HepG2 (cell line): ENCODE data around the gene RAP2C. TPM values are rescaled to one million over a fixed set of nuclear protein-coding genes. Genes with fewer than 3 reads are reported as not detected.

ENCODE experiments used
- CBX1 ChIP-seq: IDR thresholded peaks from one replicate; pipeline ENCODE4 v1.6.1; 2016; ENCODE audit warnings: antibody characterized with exemption, low read depth
- CEBPZ ChIP-seq: IDR thresholded peaks from 2 replicates; pipeline ENCODE4 v1.6.1; 2012; ENCODE audit warnings: low read length, improper control_type of control experiment
- ELF1 ChIP-seq: sonication (generic); formaldehyde crosslinking; IDR thresholded peaks from 2 replicates; pipeline ENCODE4 v1.4.0; 2020; ENCODE audit warnings: missing genetic modification reagents
- HDAC2 ChIP-seq: sonication (generic); formaldehyde crosslinking; IDR thresholded peaks from 2 replicates; pipeline ENCODE4 v1.4.0; 2020; ENCODE audit warnings: missing genetic modification reagents
- IRX3 ChIP-seq: sonication (generic); formaldehyde crosslinking; IDR thresholded peaks from 2 replicates; pipeline ENCODE4 v1.8.1; 2023; ENCODE audit warnings: mild to moderate bottlenecking, low read depth, missing genetic modification reagents, borderline replicate concordance
- KDM2A ChIP-seq: sonication (generic); formaldehyde crosslinking; IDR thresholded peaks from 2 replicates; pipeline ENCODE4 v1.4.0; 2020; ENCODE audit warnings: low read depth, missing genetic modification reagents, borderline replicate concordance
- MIER3 ChIP-seq: IDR thresholded peaks from 2 replicates; pipeline ENCODE4 v1.6.1; 2016; ENCODE audit warnings: missing compliant biosample characterization, borderline replicate concordance
- NFYC ChIP-seq: IDR thresholded peaks from 2 replicates; pipeline ENCODE4 v1.6.1; 2016; ENCODE audit warnings: missing genetic modification reagents, missing compliant biosample characterization
- PAX8 ChIP-seq: sonication (generic); formaldehyde crosslinking; IDR thresholded peaks from 2 replicates; pipeline ENCODE4 v1.8.0; 2022; ENCODE audit warnings: mild to moderate bottlenecking, missing genetic modification reagents, borderline replicate concordance
- POLR2AphosphoS5 ChIP-seq: IDR thresholded peaks from 2 replicates; pipeline ENCODE4 v1.6.1; 2012; ENCODE audit warnings: low read depth, low read length
- RAD51 ChIP-seq: fragments of 450-650 bp; IDR thresholded peaks from 2 replicates; pipeline ENCODE4 v1.6.1; 2016; ENCODE audit warnings: borderline replicate concordance
- RCOR2 ChIP-seq: IDR thresholded peaks from 2 replicates; pipeline ENCODE4 v1.6.1; 2016; ENCODE audit warnings: missing biosample characterization, missing genetic modification reagents
- RXRA ChIP-seq: sonication (generic); formaldehyde crosslinking; IDR thresholded peaks from 2 replicates; pipeline ENCODE4 v1.5.1; 2020; ENCODE audit warnings: missing genetic modification reagents
- SRSF4 ChIP-seq: fragments of 200-400 bp; formaldehyde crosslinking; IDR thresholded peaks from one replicate; pipeline ENCODE4 v1.6.1; 2018; ENCODE audit warnings: mild to moderate bottlenecking, low read depth, low read length, moderate library complexity; ENCODE audit not compliant: poor library complexity, severe bottlenecking
- SRY ChIP-seq: sonication (generic); formaldehyde crosslinking; IDR thresholded peaks from 2 replicates; pipeline ENCODE4 v1.8.0; 2022; ENCODE audit warnings: mild to moderate bottlenecking, missing genetic modification reagents
- STAG1 ChIP-seq: sonication (generic); formaldehyde crosslinking; IDR thresholded peaks from 2 replicates; pipeline ENCODE4 v1.4.0; 2020; ENCODE audit warnings: missing genetic modification reagents
- SYNCRIP ChIP-seq: fragments of 200-400 bp; formaldehyde crosslinking; IDR thresholded peaks from 2 replicates; pipeline ENCODE4 v1.6.1; 2018; ENCODE audit warnings: mild to moderate bottlenecking, low read depth, low read length; ENCODE audit not compliant: insufficient read depth
- THAP7 ChIP-seq: sonication (generic); formaldehyde crosslinking; IDR thresholded peaks from 2 replicates; pipeline ENCODE4 v1.8.1; 2023; ENCODE audit warnings: mild to moderate bottlenecking, missing genetic modification reagents
- ZBTB49 ChIP-seq: sonication (generic); formaldehyde crosslinking; IDR thresholded peaks from 2 replicates; pipeline ENCODE4 v1.4.0; 2020; ENCODE audit warnings: missing genetic modification reagents, borderline replicate concordance
- ZKSCAN1 ChIP-seq: fragments of 150-350 bp; IDR thresholded peaks from 2 replicates; pipeline ENCODE4 v1.6.1; 2014; ENCODE audit warnings: low read length
- ZNF10 ChIP-seq: sonication (generic); formaldehyde crosslinking; IDR thresholded peaks from 2 replicates; pipeline ENCODE4 v1.4.0; 2020; ENCODE audit warnings: mild to moderate bottlenecking, low read depth, missing genetic modification reagents, borderline replicate concordance
- ZNF3 ChIP-seq: IDR thresholded peaks from 2 replicates; pipeline ENCODE4 v1.7.0; 2017; ENCODE audit warnings: inconsistent platforms
- ZNF616 ChIP-seq: sonication (generic); formaldehyde crosslinking; IDR thresholded peaks from 2 replicates; pipeline ENCODE4 v1.5.0; 2020; ENCODE audit warnings: low read depth, mild to moderate bottlenecking, missing genetic modification reagents
- ZNF772 ChIP-seq: sonication (generic); formaldehyde crosslinking; IDR thresholded peaks from 2 replicates; pipeline ENCODE4 v1.5.0; 2020; ENCODE audit warnings: mild to moderate bottlenecking, missing genetic modification reagents
- polyA plus RNA-seq, 8 experiments: library from polyadenylated mRNA; depleted of rRNA in 3 of 8; stranded (reverse) in 7 of 8; unstranded in 1 of 8; fragments of >200 nt; fragmentation: Illumina TruSeq in 4 of 8; extraction: Trizol in 4 of 8; gene quantifications; 2 replicates each; pipeline versions ENCODE4 v1.2.1 to v1.2.3, GENCODE V29; 2011 to 2016; ENCODE audit warnings: low read depth in 4 of 8, missing spikeins in 1 of 8, mixed read lengths in 1 of 8; ENCODE audit not compliant: insufficient read depth in 1 of 8
- total RNA-seq, 5 experiments: library from RNA; depleted of rRNA; stranded (reverse); fragments of >200 nt; fragmentation: Illumina TruSeq; extraction: Trizol; gene quantifications; 2 replicates each; pipeline ENCODE4 v1.2.3, GENCODE V29; 2016; ENCODE audit warnings: low read depth in 1 of 5

The RAP2C gene
- total and polyA plus RNA-seq, 2 of the 13 experiments (the other 11 are each of a cell fraction or from before 2014, with no cell fraction given) = 8.0 to 28.5 TPM

- TF ChIP-seq CEBPZ = no peak
- no peak for TF ChIP-seq ZNF3 (CRISPR knock-in tag)
- TF ChIP-seq RCOR2 (CRISPR knock-in tag) = no peak
- TF ChIP-seq CBX1 = no peak
- no peak for TF ChIP-seq SYNCRIP
- no peak for TF ChIP-seq ZNF616
- TF ChIP-seq IRX3 (CRISPR knock-in tag) = no peak
- TF ChIP-seq ZKSCAN1 = no peak
- TF ChIP-seq SRY (CRISPR knock-in tag) = no peak
- TF ChIP-seq STAG1 (CRISPR knock-in tag) = no peak
- TF ChIP-seq RXRA = no peak
- no peak; the same call in 1 of the 2 replicates for TF ChIP-seq ELF1 (CRISPR knock-in tag)
- peak; percentile 25; the same call in 1 of the 2 replicates for TF ChIP-seq HDAC2
- TF ChIP-seq THAP7 (CRISPR knock-in tag) = no peak
- TF ChIP-seq RAD51 = no peak
- peak; percentile 72; the same call in 1 of the 2 replicates for TF ChIP-seq KDM2A (CRISPR knock-in tag)
- TF ChIP-seq POLR2AphosphoS5 = 0 out of 2 replicates have a peak, but pooled peaks have one; percentile 32
- no peak for TF ChIP-seq ZBTB49 (CRISPR knock-in tag)
- TF ChIP-seq PAX8 (CRISPR knock-in tag) = no peak
- TF ChIP-seq ZNF772 (CRISPR knock-in tag) = no peak
- TF ChIP-seq NFYC (CRISPR knock-in tag) = no peak
- TF ChIP-seq SRSF4 = no peak
- no peak for TF ChIP-seq MIER3 (CRISPR knock-in tag)
- no peak for TF ChIP-seq ZNF10 (CRISPR knock-in tag)
Measured at GRCh38 chrX:132218100-132218812, 991 bp downstream of the RAP2C start (continued).
